GM21367 (cell line): ENCODE data around the gene CPT2.

Experiments
- ATAC-seq: cut with Tn5 transposase; IDR thresholded peaks from one replicate; pipeline ENCODE4 v1.9.1; 2021; ENCODE audit not compliant: unreplicated experiment

The CPT2 gene

GRCh38 chr1:53259932-53260331 lies 63.3 kb downstream of the CPT2 start:
- ATAC-seq = peak; percentile 58

DNA sequence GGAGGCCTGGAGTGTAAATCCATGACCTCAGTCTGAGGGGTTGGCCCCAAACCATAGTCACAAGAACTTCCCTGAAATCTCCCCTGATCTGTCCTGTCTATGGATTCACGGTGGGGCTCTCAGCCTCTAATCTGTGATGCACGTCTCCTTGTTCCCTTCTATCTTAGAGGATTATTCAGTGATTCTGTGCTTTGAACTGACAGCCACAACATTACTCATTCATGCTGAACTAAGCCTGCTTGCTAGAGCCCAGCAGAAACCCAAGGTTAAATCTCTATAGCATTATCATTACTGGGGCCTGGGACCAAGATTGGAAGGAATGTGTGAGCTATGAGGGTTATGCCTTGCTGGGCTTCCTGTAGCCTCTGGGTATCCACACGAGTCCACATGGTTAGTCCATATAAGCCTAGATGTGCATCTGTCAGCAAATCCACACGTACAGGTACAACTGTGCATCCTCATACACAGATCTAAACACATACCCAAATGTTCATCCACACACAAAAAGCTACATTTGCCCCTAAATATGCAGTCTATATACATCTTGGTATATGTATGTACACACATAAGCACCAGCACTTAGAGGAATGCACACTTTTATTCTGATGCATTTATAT lies 64.1 kb downstream of the CPT2 start:
- no peak for ATAC-seq

DNA sequence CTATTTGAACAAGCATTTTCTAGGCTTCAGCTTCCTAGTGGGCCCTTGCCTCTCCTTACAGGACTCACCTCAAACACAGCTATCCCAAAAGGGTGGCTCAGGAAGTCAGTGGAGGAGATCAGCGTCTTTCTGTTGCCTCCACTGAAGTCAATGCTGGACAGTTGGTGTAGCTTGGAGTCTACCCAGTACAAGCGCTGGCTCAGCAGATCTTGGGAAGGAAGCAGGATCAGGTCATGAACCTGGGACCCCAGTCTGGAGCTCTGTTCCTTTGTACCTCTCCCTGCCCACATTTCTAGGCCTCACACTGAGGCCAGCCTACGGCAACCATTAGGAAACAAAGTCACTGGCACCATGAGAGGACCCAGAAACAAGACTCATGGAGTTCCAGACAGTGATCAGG lies 65.4 kb downstream of the CPT2 start:
- no peak for ATAC-seq
